ENCODE results near the gene DNM1L. TPM values are rescaled to one million over a fixed set of nuclear protein-coding genes. Genes with fewer than 3 reads are reported as not detected.
"Not testable (repeated sequence)": the region's sequence is repeated elsewhere in the genome, so short reads cannot be mapped to it uniquely, and the experiment has no call there.

DNM1L gene
- total RNA-seq, 4 donors from 2014 or later: 22.2 to 45.1 (median 28.4) TPM

DNA sequence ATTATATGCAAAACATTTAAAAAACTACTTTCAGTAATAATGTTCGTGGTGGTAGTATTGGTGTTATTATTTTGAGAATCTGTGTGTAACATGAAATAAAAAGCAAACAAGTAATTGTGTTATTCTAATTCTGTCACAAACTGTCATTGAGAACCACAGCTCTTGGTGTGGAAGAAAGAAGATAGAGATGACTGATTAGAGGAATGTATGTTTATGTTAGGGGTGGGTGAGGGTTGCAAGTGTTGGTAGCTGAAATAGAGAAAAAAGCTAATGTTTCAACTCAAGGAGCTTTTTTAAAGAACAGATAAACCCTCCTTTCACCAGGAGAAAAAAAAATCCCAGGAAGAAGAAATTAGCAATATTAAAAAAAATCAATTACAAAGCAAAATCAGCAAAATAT, 18.3 kb downstream of the DNM1L start:
- TF ChIP-seq, protein P1, sequence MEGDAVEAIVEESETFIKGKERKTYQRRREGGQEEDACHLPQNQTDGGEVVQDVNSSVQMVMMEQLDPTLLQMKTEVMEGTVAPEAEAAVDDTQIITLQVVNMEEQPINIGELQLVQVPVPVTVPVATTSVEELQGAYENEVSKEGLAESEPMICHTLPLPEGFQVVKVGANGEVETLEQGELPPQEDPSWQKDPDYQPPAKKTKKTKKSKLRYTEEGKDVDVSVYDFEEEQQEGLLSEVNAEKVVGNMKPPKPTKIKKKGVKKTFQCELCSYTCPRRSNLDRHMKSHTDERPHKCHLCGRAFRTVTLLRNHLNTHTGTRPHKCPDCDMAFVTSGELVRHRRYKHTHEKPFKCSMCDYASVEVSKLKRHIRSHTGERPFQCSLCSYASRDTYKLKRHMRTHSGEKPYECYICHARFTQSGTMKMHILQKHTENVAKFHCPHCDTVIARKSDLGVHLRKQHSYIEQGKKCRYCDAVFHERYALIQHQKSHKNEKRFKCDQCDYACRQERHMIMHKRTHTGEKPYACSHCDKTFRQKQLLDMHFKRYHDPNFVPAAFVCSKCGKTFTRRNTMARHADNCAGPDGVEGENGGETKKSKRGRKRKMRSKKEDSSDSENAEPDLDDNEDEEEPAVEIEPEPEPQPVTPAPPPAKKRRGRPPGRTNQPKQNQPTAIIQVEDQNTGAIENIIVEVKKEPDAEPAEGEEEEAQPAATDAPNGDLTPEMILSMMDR (IDR thresholded peaks at IDR 0.05): no peak
- TF ChIP-seq POLR2A (IDR thresholded peaks at IDR 0.05): no peak
- no peak for DNase-seq (ENCODE audit: low spot score in 2 of 2)

DNA sequence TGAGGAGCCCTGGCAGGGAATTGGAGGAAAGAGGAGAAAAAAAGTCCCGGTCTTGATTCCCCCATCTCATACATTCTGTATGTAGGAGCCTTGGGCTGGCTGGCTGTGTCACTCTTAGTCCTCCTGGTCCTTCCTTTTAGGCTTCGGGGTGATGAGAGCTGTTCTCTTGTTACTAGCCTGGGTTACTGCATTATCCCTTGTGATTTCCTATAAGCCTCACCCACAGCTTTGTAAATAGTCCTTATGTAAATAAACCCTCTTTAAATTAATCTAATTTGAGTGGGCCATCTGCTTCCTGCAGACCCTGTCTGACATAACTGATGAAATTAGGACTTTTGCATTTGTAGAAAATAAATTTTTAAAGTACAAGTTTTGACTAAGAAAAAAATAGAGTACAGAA, 19.2 kb downstream of the DNM1L start:
- no peak overlapping the region for H3K4me3 ChIP-seq (ENCODE audit: low read depth, poor library complexity, severe bottlenecking)
- intact Hi-C loops (cut with DNase I; ENCODE audit: low total_unique reads): no loop called here
- TF ChIP-seq POLR2A (IDR thresholded peaks at IDR 0.05): no peak
- TF ChIP-seq, protein P1 (IDR thresholded peaks at IDR 0.05): no peak
- DNase-seq (ENCODE audit: low spot score in 2 of 2): no peak
- WGBS, 2 donors: 56 to 74% methylated on average over 2 of the region's 2 CpGs

More for the DNA sequence above, 18.3 kb downstream of the DNM1L start:
- intact Hi-C loops (cut with DNase I; ENCODE audit: low total_unique reads): no loop called here
- WGBS, 2 donors: 96 to 100% methylated on average over 1 of the region's 1 CpG
- no peak overlapping the region for H3K4me3 ChIP-seq (ENCODE audit: low read depth, poor library complexity, severe bottlenecking)

DNA sequence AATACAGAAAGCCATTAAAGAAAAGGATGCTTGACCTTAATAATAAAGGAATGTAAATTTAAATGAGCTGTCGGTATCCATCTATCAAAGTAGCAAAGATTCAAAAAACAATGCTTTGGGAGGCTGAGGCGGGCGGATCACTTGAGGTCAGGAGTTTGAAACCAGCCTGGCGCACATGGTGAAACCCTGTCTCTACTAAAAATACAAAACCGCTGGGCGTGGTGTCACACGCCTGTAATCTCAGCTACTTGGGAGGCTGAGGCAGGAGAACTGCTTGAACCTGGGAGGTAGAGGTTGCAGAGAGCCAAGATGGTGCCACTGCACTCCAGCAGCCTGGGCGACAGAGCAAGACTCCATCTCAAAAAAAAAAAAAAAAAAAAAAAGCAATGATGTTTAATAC, 20.3 kb downstream of the DNM1L start:
- intact Hi-C loops (cut with DNase I; ENCODE audit: low total_unique reads); DNase-seq (ENCODE audit: low spot score in 2 of 2); H3K4me3 ChIP-seq (ENCODE audit: low read depth, poor library complexity, severe bottlenecking): not testable (repeated sequence)
- 90 to 93% methylated on average over 8 of the region's 8 CpGs for WGBS, 2 donors

DNA sequence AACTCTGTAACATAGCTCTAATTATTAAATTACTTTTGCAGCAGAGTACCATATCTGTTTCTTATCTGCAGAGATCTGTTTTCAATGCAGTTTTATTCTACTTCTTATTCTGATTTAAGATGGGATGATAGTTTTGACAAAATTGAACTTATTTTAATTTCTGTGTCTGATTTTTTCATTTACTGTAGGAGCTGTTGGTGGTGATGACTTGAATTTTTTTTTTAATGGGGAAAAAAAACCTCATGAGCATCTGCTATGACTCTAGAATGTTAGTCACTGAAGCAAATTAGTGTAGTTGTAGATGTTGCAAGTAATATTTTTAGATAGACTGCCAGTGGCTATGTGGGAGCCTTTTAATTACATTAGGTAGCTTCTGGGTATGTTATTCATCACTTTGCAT, 23.4 kb downstream of the DNM1L start:
- no peak for DNase-seq (ENCODE audit: low spot score in 2 of 2)
- intact Hi-C loops (cut with DNase I; ENCODE audit: low total_unique reads): no loop called here
- no peak for TF ChIP-seq POLR2A (IDR thresholded peaks at IDR 0.05)
- TF ChIP-seq, protein P1 (IDR thresholded peaks at IDR 0.05): no peak
- H3K4me3 ChIP-seq (ENCODE audit: low read depth, poor library complexity, severe bottlenecking): no peak overlapping the region

DNA sequence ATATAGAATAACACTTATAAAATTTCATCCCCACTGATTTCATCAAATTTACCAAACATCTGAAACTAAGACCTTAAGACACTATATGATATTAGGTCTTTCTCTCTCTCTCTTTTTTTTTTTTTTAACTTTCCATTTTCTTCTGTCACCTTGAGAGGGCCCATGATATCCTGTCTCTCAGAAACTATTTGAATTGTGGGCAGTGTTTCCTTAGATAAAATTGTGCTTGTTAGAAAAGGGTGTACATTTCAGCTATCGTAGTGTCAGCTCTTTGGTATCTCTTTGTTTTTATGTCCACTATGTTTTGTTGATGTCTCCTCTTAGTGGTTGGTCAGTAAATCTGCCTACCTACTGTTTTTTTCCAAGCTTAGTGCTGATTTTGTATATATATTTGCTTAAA, 23.8 kb downstream of the DNM1L start:
- no peak overlapping the region for H3K4me3 ChIP-seq (ENCODE audit: low read depth, poor library complexity, severe bottlenecking)
- no peak for TF ChIP-seq POLR2A (IDR thresholded peaks at IDR 0.05)
- TF ChIP-seq, protein P1 (IDR thresholded peaks at IDR 0.05): no peak
- WGBS, 2 donors: 94 to 97% methylated on average over 1 of the region's 1 CpG
- no peak for DNase-seq (ENCODE audit: low spot score in 2 of 2)
- intact Hi-C loops (cut with DNase I; ENCODE audit: low total_unique reads): no loop called here

DNA sequence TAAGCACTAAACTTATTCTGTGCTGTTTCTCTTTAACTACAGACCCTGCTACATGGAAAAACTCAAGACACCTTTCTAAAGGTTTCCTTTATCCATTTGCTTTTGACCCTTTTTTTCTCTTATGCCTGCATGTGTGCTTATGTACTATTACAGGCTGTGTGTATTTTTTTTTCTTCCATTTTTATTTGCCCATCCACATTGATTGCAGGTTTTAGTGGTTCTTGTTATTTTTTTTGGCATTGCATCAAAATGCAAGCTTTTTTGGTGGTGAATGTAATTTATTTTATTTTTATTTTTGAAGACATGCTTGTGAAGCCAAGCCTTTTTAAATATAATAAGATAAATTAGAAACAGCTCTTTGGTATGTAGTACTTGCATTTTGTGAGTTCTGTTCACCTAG, 26.7 kb downstream of the DNM1L start:
- intact Hi-C loops (cut with DNase I; ENCODE audit: low total_unique reads): no loop called here
- no peak for TF ChIP-seq POLR2A (IDR thresholded peaks at IDR 0.05)
- TF ChIP-seq, protein P1 (IDR thresholded peaks at IDR 0.05): no peak
- DNase-seq (ENCODE audit: low spot score in 2 of 2): no peak
- no peak overlapping the region for H3K4me3 ChIP-seq (ENCODE audit: low read depth, poor library complexity, severe bottlenecking)

All from lower leg skin (tissue), 4 donors.